ENCODE measurements around the gene ANKLE2. TPM values are rescaled to one million over a fixed set of nuclear protein-coding genes. Genes with fewer than 3 reads are reported as not detected.

Gene ANKLE2
- total and polyA plus RNA-seq, 2 donors, result 45.4 to 62.5 TPM

DNA sequence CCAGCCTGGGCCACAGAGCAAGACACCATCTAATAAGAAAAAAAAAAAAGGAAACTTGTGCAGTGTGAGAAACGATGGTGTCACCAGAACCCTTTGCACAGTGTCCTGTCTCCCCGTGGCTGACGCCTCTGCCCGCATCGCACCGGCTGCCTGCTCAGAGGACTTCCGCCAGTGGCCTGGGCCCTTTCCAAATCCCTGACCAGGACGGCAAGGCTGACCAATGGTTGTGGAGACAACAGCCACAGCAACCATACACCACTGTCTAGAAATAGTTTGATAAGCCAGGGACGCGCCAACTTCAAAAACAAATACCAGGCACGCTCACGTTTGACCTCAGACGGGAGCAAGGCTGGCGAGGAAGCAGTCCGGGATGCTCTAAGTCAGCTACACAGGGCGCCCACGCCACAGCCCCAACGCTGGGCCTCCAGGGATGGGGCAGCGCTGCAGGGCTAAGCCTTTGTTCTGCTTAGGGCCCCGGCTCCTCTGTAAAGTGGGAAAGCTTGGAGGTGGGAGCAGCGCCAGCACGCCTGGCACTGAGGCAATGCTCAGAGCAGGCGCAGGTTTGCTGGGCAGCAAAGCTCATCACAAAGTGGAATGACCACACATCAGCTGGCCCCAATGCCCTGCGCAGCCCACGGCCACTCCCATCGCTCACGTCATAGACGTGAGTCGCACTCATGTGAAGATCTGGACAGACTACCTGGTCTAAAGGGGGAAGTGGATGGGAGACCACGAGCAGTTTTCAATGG lies 38.4 kb downstream of the ANKLE2 start:
- no peak overlapping the region for H3K27ac ChIP-seq (ENCODE audit: low read depth in 1 of 2, low read length in 1 of 2)
- H3K4me3 ChIP-seq (ENCODE audit: low read length in 2 of 2), result no peak overlapping the region
- no peak for DNase-seq (ENCODE audit: low read depth in 6 of 9, low spot score in 9 of 9)
- peaks cover 77 to 83% of the 10 kb centered on the region in 2 donors for H3K36me3 ChIP-seq (ENCODE audit: control insufficient read depth in 2 of 2, insufficient read depth in 2 of 2, low read length in 1 of 2)
- no peaks in the 10 kb centered on the region for H3K4me1 ChIP-seq (ENCODE audit: control insufficient read depth in 2 of 2, insufficient read depth in 2 of 2, low read length in 2 of 2)
- WGBS, result 97% methylated on average over 30 of the region's 30 CpGs
- H3K27me3 ChIP-seq (ENCODE audit: control insufficient read depth in 2 of 2, insufficient read depth in 1 of 2, low read length in 1 of 2), result no peaks in the 10 kb centered on the region
- no peaks in the 10 kb centered on the region for H3K9me3 ChIP-seq (ENCODE audit: control insufficient read depth in 2 of 2, insufficient read depth in 1 of 2, low read length in 1 of 2)

DNA sequence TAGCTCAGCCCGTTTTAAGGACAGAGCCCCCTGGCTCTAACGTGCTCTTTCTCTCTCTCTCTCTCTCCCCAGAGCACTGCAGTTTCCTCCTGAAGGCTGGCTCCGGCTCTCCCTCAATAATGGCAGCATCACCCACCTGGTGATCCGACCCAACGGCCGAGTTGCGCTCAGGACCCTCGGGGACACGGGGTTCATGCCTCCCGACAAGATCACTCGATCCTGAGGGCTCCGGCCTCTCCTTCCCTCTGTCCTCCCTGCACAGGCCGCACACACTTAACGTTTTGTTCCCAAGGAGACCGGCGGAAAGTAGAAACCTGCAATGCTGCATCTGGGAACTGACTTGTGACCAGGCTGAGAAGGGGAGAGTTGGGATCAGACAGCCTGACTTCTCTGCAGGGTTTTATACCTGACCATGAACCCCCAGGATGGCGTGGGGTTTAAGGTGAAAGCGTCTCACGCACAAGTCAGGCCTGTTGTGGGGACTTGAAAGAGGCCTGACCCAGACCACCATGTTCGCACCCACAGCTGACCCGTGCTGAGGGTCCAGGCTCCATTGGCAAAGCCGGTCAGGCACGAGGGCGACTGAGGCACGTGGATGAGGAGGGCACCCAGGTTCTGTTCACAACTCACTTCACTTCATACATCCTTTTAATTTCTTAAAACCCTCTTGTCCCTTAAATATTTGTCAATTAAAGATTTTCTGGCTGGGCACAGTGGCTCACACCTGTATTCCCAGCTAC lies 40.9 kb downstream of the ANKLE2 start:
- Histone ChIP-seq H3K27ac (ENCODE audit: low read depth in 1 of 2, low read length in 1 of 2) (no peak overlapping the region), H3K9me3 (ENCODE audit: control insufficient read depth in 2 of 2, insufficient read depth in 1 of 2, low read length in 1 of 2) (no peaks in the 10 kb centered on the region), H3K27me3 (ENCODE audit: control insufficient read depth in 2 of 2, insufficient read depth in 1 of 2, low read length in 1 of 2) (no peaks in the 10 kb centered on the region), H3K4me1 (ENCODE audit: control insufficient read depth in 2 of 2, insufficient read depth in 2 of 2, low read length in 2 of 2) (no peaks in the 10 kb centered on the region), H3K36me3 (ENCODE audit: control insufficient read depth in 2 of 2, insufficient read depth in 2 of 2, low read length in 1 of 2) (peaks cover 78 to 80% of the 10 kb centered on the region in 2 donors), H3K4me3 (ENCODE audit: low read length in 2 of 2) (no peak overlapping the region)
- DNase-seq (ENCODE audit: low read depth in 6 of 9, low spot score in 9 of 9), result no peak
- 98% methylated on average over 25 of the region's 25 CpGs for WGBS

DNA sequence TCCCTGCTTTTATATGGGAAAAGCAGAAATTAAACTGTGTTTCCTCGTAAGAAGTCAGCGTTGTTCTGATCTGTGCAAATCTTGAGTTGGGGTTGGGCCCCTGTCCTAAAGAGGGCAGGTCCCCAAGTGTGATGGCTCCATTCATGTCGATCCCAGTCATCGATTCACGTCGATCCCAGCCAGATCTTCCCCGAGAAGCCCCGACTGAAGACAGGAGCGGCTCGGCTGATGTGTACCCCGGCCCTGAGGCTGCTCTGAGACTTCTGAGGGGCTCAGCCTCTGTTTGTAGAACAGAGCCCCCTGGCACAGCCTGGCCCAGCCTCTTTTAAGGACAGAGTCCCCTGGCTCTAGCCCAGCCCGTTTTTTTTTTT lies 41.7 kb downstream of the ANKLE2 start:
- H3K4me3 ChIP-seq (ENCODE audit: low read length in 2 of 2), result no peak overlapping the region
- DNase-seq (ENCODE audit: low read depth in 6 of 9, low spot score in 9 of 9), result no peak
- WGBS, result 96% methylated on average over 12 of the region's 12 CpGs
- peaks cover 75 to 77% of the 10 kb centered on the region in 2 donors for H3K36me3 ChIP-seq (ENCODE audit: control insufficient read depth in 2 of 2, insufficient read depth in 2 of 2, low read length in 1 of 2)
- H3K27me3 ChIP-seq (ENCODE audit: control insufficient read depth in 2 of 2, insufficient read depth in 1 of 2, low read length in 1 of 2), result no peaks in the 10 kb centered on the region
- no peaks in the 10 kb centered on the region for H3K4me1 ChIP-seq (ENCODE audit: control insufficient read depth in 2 of 2, insufficient read depth in 2 of 2, low read length in 2 of 2)
- H3K27ac ChIP-seq (ENCODE audit: low read depth in 1 of 2, low read length in 1 of 2), result no peak overlapping the region
- no peaks in the 10 kb centered on the region for H3K9me3 ChIP-seq (ENCODE audit: control insufficient read depth in 2 of 2, insufficient read depth in 1 of 2, low read length in 1 of 2)

DNA sequence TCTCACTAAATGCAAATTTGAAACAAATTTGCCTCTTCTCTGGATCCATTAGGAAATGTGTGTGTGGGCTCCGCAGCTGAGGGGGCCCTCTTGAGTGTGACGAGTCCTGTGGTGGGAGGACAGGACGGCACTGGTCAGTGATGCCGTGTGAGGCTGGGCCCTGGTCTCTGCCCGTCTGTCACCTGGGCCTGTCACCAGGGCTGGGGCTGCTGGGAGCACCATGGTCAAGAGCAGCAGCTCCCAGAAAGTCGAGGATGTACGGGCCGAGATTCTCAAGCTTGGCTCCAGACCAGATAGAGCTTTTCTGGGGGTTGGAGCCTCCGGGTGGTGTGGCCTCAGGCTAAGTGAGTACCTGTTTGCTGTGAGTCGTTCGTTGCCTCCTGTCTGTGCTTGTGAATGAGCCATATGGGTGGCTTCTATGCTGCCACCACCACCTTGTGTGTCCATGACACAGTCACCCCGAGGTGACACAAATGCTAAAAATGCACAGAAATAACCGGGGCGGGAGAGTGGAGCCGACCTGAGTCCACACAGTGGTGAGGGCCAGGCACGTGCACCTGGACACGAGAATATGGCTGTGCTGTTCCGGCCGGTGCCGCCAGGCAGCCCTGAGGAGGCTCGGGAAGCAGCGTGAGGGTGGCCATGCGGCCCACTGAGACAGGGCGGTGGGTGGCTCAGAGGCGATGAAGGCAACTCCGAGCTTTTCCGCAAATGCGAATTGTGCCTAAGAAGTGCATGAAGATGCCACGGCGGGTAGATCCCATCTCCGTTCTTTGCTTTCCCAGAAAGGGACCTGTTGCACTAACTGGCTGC lies 42.3 kb downstream of the ANKLE2 start:
- no peak for DNase-seq (ENCODE audit: low read depth in 6 of 9, low spot score in 9 of 9)
- no peaks in the 10 kb centered on the region for H3K27me3 ChIP-seq (ENCODE audit: control insufficient read depth in 2 of 2, insufficient read depth in 1 of 2, low read length in 1 of 2)
- H3K4me1 ChIP-seq (ENCODE audit: control insufficient read depth in 2 of 2, insufficient read depth in 2 of 2, low read length in 2 of 2), result no peaks in the 10 kb centered on the region
- no peak overlapping the region for H3K27ac ChIP-seq (ENCODE audit: low read depth in 1 of 2, low read length in 1 of 2)
- no peak overlapping the region for H3K4me3 ChIP-seq (ENCODE audit: low read length in 2 of 2)
- no peaks in the 10 kb centered on the region for H3K9me3 ChIP-seq (ENCODE audit: control insufficient read depth in 2 of 2, insufficient read depth in 1 of 2, low read length in 1 of 2)
- peaks cover 75 to 77% of the 10 kb centered on the region in 2 donors for H3K36me3 ChIP-seq (ENCODE audit: control insufficient read depth in 2 of 2, insufficient read depth in 2 of 2, low read length in 1 of 2)
- WGBS, result 98% methylated on average over 31 of the region's 31 CpGs

DNA sequence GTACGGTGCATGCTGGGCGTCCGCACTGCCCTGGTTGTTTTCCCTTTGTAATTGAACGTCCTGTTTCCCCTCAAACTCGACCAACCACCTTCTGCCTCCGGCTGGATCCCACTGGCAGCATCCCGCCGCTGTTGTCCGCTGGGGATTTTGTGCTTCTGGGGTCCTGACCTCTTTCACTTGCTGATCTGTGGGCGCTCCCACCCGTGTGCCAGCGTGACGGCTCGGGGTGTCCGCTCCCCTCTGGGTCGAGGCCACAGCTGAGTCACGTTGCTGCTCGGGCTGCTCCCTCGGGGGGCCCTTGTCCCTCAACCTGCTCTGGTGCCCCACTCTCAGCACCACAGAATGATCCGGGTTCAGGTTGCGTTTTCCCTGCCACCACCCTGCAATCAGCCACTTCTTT lies 43.0 kb downstream of the ANKLE2 start:
- DNase-seq (ENCODE audit: low read depth in 6 of 9, low spot score in 9 of 9), result no peak
- Histone ChIP-seq H3K9me3 (ENCODE audit: control insufficient read depth in 2 of 2, insufficient read depth in 1 of 2, low read length in 1 of 2) (no peaks in the 10 kb centered on the region), H3K27ac (ENCODE audit: low read depth in 1 of 2, low read length in 1 of 2) (no peak overlapping the region), H3K4me3 (ENCODE audit: low read length in 2 of 2) (no peak overlapping the region), H3K4me1 (ENCODE audit: control insufficient read depth in 2 of 2, insufficient read depth in 2 of 2, low read length in 2 of 2) (no peaks in the 10 kb centered on the region), H3K36me3 (ENCODE audit: control insufficient read depth in 2 of 2, insufficient read depth in 2 of 2, low read length in 1 of 2) (peaks cover 71 to 73% of the 10 kb centered on the region in 2 donors), H3K27me3 (ENCODE audit: control insufficient read depth in 2 of 2, insufficient read depth in 1 of 2, low read length in 1 of 2) (no peaks in the 10 kb centered on the region)
- WGBS, result 97% methylated on average over 21 of the region's 21 CpGs

DNA sequence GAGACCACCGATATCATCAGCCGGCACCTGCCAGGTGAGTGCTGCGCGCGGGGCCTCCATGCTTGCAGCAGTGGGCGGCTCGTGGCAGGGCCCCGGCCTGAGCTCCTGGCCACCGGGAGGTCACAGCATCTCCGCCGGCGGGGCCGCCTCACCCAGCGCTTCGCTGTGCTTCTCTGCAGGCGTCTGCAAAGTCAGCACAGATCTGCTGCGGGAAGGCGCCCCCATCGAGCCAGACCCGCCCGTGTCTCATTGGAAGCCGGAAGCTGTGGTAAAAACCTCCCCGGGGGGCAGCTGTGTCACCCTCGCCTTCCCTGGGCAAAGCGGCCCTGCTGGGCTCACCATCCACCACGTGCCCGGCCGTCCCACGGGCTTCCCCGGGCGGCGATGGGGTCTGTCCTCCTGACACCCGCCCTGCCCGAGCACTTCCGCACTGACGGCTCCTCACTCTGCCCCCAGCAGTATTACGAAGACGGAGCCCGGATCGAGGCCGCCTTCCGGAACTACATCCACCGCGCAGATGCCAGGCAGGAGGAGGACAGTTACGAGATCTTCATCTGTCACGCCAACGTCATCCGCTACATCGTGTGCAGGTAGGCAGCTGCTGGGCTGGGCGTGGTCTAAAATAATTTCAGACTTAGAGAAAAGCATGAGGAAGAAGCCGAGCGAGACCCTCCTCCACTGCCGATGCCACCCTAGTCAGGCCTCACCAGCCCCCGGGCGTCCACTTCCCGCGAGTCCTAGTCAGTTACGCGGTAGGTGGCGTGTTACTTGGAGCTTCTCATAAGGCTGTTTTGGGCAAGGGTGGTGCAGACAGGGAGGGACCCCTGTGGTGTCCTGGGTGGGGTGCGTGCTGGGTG lies 43.9 kb downstream of the ANKLE2 start:
- no peaks in the 10 kb centered on the region for H3K9me3 ChIP-seq (ENCODE audit: control insufficient read depth in 2 of 2, insufficient read depth in 1 of 2, low read length in 1 of 2)
- no peak overlapping the region for H3K4me3 ChIP-seq (ENCODE audit: low read length in 2 of 2)
- H3K4me1 ChIP-seq (ENCODE audit: control insufficient read depth in 2 of 2, insufficient read depth in 2 of 2, low read length in 2 of 2), result no peaks in the 10 kb centered on the region
- DNase-seq (ENCODE audit: low read depth in 6 of 9, low spot score in 9 of 9), result no peak
- 98% methylated on average over 61 of the region's 61 CpGs for WGBS
- H3K27me3 ChIP-seq (ENCODE audit: control insufficient read depth in 2 of 2, insufficient read depth in 1 of 2, low read length in 1 of 2), result no peaks in the 10 kb centered on the region
- H3K36me3 ChIP-seq (ENCODE audit: control insufficient read depth in 2 of 2, insufficient read depth in 2 of 2, low read length in 1 of 2), result peaks cover 63 to 65% of the 10 kb centered on the region in 2 donors
- no peak overlapping the region for H3K27ac ChIP-seq (ENCODE audit: low read depth in 1 of 2, low read length in 1 of 2)

DNA sequence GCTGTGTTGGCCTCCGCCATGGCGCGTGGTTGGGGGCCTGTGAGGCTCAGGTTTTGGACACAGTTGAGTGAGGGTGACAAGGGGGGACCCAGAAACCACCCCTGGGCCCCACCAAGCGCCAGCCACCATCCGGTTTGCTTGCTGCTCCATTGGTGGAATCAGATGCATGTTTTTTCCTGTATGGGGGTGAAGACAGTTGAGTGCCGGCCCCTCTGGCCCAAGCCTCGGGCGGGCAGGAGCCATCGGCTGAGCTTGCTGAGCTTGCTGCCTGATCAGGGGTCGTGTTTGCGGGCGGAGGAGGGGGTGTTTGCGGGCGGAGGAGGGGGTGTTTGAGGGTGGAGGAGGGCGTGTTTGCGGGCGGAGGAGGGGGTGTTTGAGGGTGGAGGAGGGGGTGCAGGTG lies 44.6 kb downstream of the ANKLE2 start:
- Histone ChIP-seq H3K36me3 (ENCODE audit: control insufficient read depth in 2 of 2, insufficient read depth in 2 of 2, low read length in 1 of 2) (peaks cover 63 to 64% of the 10 kb centered on the region in 2 donors), H3K27me3 (ENCODE audit: control insufficient read depth in 2 of 2, insufficient read depth in 1 of 2, low read length in 1 of 2) (no peaks in the 10 kb centered on the region), H3K4me1 (ENCODE audit: control insufficient read depth in 2 of 2, insufficient read depth in 2 of 2, low read length in 2 of 2) (no peaks in the 10 kb centered on the region), H3K9me3 (ENCODE audit: control insufficient read depth in 2 of 2, insufficient read depth in 1 of 2, low read length in 1 of 2) (no peaks in the 10 kb centered on the region), H3K27ac (ENCODE audit: low read depth in 1 of 2, low read length in 1 of 2) (no peak overlapping the region), H3K4me3 (ENCODE audit: low read length in 2 of 2) (no peak overlapping the region)
- DNase-seq (ENCODE audit: low read depth in 6 of 9, low spot score in 9 of 9), result no peak
- 95% methylated on average over 17 of the region's 17 CpGs for WGBS

DNA sequence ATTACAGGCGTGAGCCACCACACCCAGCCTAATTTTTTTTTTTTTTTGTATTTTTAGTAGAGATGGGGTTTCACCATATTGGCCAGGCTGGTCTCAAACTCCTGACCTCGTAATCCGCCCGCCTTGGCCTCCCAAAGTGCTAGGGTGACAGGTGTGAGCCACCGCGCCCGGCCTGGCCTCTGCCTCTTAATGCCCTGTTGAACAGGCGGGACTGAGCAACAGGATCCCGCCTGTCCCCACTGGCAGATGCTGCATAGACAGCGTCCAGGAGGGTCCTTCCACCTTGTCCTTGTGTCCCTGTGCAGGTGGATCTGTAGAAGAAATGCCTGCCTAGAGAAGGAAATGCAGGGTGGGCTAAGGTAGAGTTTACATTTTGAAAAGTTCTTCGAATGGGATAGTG lies 45.3 kb downstream of the ANKLE2 start:
- no peak for DNase-seq (ENCODE audit: low read depth in 6 of 9, low spot score in 9 of 9)
- no peaks in the 10 kb centered on the region for H3K9me3 ChIP-seq (ENCODE audit: control insufficient read depth in 2 of 2, insufficient read depth in 1 of 2, low read length in 1 of 2)
- H3K27me3 ChIP-seq (ENCODE audit: control insufficient read depth in 2 of 2, insufficient read depth in 1 of 2, low read length in 1 of 2), result no peaks in the 10 kb centered on the region
- peaks cover 5% of the 10 kb centered on the region in 2 donors for H3K4me1 ChIP-seq (ENCODE audit: control insufficient read depth in 2 of 2, insufficient read depth in 2 of 2, low read length in 2 of 2)
- no peak overlapping the region for H3K27ac ChIP-seq (ENCODE audit: low read depth in 1 of 2, low read length in 1 of 2)
- H3K4me3 ChIP-seq (ENCODE audit: low read length in 2 of 2), result no peak overlapping the region
- peaks cover 57 to 61% of the 10 kb centered on the region in 2 donors for H3K36me3 ChIP-seq (ENCODE audit: control insufficient read depth in 2 of 2, insufficient read depth in 2 of 2, low read length in 1 of 2)
- 90% methylated on average over 11 of the region's 11 CpGs for WGBS
